Effector memory CD8-positive, alpha-beta T cell (primary cell): ENCODE results near the gene KDM6A.

Source experiments
- ATAC-seq: fragments of 150-1000 bp; cut with Tn5 transposase; replicated peaks from 2 replicates; pipeline ENCODE4 v1.10.0; 2021; ENCODE audit warnings: mild to moderate bottlenecking, moderate library complexity
- DNase-seq, 3 experiments: peaks; one replicate each; pipeline ENCODE4 v3.0.0; 2021
- H3K27ac Mint-ChIP-seq, 2 donors: one replicate each; pipeline ENCODE4 v1.8.0; 2022; ENCODE audit warnings: mild to moderate bottlenecking in 2 of 2, mixed read lengths in 2 of 2, moderate library complexity in 2 of 2
- H3K27me3 Mint-ChIP-seq, 2 donors: one replicate each; pipeline ENCODE4 v1.8.0; 2022; ENCODE audit warnings: mixed read lengths in 2 of 2
- H3K36me3 Mint-ChIP-seq: one replicate; pipeline ENCODE4 v1.8.0; 2022; ENCODE audit warnings: mild to moderate bottlenecking, moderate library complexity, mixed read lengths; ENCODE audit not compliant: insufficient read depth
- H3K4me1 Mint-ChIP-seq, 2 donors: one replicate each; pipeline ENCODE4 v1.8.0; 2022; ENCODE audit warnings: low read depth in 2 of 2, mixed read lengths in 2 of 2
- H3K4me3 Mint-ChIP-seq, 2 donors: one replicate each; pipeline ENCODE4 v1.8.0; 2022; ENCODE audit warnings: mild to moderate bottlenecking in 2 of 2, mixed read lengths in 2 of 2, moderate library complexity in 2 of 2
- H3K9me3 Mint-ChIP-seq, 2 donors: one replicate each; pipeline ENCODE4 v1.8.0; 2022; ENCODE audit warnings: mixed read lengths in 2 of 2

The KDM6A gene

DNA sequence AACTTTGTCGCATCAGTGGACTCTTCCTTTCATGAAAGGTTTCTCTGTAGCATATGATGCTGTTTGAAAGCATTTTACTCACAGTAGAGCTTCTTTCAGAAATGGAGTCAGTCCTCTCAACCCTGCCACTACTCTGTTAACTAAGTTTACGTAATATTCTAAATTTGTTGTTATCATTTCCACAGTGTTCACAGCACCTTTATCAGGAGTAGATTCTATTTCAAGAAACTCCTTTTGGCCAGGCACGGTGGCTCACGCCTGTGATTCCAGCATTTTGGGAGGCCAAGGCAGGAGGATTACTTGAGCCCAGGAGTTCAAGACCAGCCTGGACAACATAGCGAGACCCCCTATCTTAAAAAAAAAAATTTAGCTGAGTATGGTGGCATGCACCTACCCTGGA is 90.0 kb downstream of the KDM6A start:
- no peak overlapping the region for H3K4me3 Mint-ChIP-seq
- peak overlapping the region in 1 of 2 donors; percentile 88 for H3K27ac Mint-ChIP-seq
- no peaks in the 10 kb centered on the region for H3K9me3 Mint-ChIP-seq
- no peak for DNase-seq
- H3K27me3 Mint-ChIP-seq: no peaks in the 10 kb centered on the region
- ATAC-seq: no peak
- H3K4me1 Mint-ChIP-seq: peaks cover 34 to 54% of the 10 kb centered on the region in 2 donors
- peaks cover 30% of the 10 kb centered on the region for H3K36me3 Mint-ChIP-seq

- Mint-ChIP-seq H3K9me3 (no peaks in the 10 kb centered on the region), H3K36me3 (peaks cover 25% of the 10 kb centered on the region), H3K27ac (peak overlapping the region; percentile 5 to 52), H3K4me3 (peak overlapping the region in 1 of 2 donors; percentile 61), H3K4me1 (peaks cover 28 to 43% of the 10 kb centered on the region in 2 donors), H3K27me3 (no peaks in the 10 kb centered on the region)
- DNase-seq (no peak), ATAC-seq (no peak)
These were observed 94.2 kb downstream of the KDM6A start for GRCh38 chrX:44967221-44967620.

DNA sequence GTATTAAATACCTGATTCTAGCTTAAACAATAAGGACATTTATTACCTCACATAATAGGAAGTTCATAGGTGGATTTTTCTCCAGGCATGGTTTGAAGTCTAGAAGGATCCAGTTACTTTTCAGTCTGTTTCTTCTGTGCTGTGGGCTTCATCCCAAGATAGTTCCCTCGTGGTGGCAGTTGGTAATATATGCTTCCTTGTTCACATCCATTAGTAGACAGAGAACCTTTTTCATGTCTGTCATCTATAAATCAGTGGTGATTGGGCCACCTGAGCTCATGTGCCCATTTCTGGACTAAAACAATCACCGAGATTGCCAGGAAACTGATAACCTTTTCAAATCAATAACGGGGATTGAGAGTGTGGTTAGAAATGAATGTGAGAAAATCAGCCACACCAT is 97.7 kb downstream of the KDM6A start:
- no peak for ATAC-seq
- Mint-ChIP-seq H3K36me3 (peaks cover 12% of the 10 kb centered on the region), H3K4me3 (no peak overlapping the region), H3K27me3 (no peaks in the 10 kb centered on the region), H3K4me1 (peaks cover 27 to 48% of the 10 kb centered on the region in 2 donors), H3K9me3 (no peaks in the 10 kb centered on the region), H3K27ac (peak overlapping the region in 1 of 2 donors; percentile 22)
- DNase-seq: no peak

GRCh38 chrX:44971674-44972073 is 98.7 kb downstream of the KDM6A start:
- Mint-ChIP-seq H3K4me3 (no peak overlapping the region), H3K27ac (no peak overlapping the region), H3K27me3 (no peaks in the 10 kb centered on the region), H3K4me1 (peaks cover 24 to 46% of the 10 kb centered on the region in 2 donors), H3K36me3 (peaks cover 12% of the 10 kb centered on the region), H3K9me3 (no peaks in the 10 kb centered on the region)
- ATAC-seq (no peak), DNase-seq (no peak)

GRCh38 chrX:44972132-44972531 is 99.1 kb downstream of the KDM6A start:
- H3K27me3 Mint-ChIP-seq: no peaks in the 10 kb centered on the region
- no peak overlapping the region for H3K27ac Mint-ChIP-seq
- no peak overlapping the region for H3K4me3 Mint-ChIP-seq
- ATAC-seq (no peak), DNase-seq (no peak)
- H3K36me3 Mint-ChIP-seq: peaks cover 8% of the 10 kb centered on the region
- H3K4me1 Mint-ChIP-seq: peaks cover 21 to 43% of the 10 kb centered on the region in 2 donors
- no peaks in the 10 kb centered on the region for H3K9me3 Mint-ChIP-seq

GRCh38 chrX:44973420-44973932 is 100.5 kb downstream of the KDM6A start:
- Mint-ChIP-seq H3K27me3 (no peaks in the 10 kb centered on the region), H3K27ac (no peak overlapping the region), H3K9me3 (no peaks in the 10 kb centered on the region), H3K4me3 (peak overlapping the region in 1 of 2 donors; percentile 35), H3K36me3 (peaks cover 5% of the 10 kb centered on the region), H3K4me1 (peaks cover 18 to 38% of the 10 kb centered on the region in 2 donors)
- DNase-seq (no peak), ATAC-seq (no peak)

- Mint-ChIP-seq H3K4me3 (no peak overlapping the region), H3K9me3 (no peaks in the 10 kb centered on the region), H3K27ac (peak overlapping the region in 1 of 2 donors; percentile 15), H3K27me3 (no peaks in the 10 kb centered on the region), H3K36me3 (peaks cover 5% of the 10 kb centered on the region), H3K4me1 (peaks cover 19 to 46% of the 10 kb centered on the region in 2 donors)
- DNase-seq (no peak), ATAC-seq (no peak)
These were observed 101.5 kb downstream of the KDM6A start for GRCh38 chrX:44974451-44974850.

- DNase-seq (no peak), ATAC-seq (no peak)
- Mint-ChIP-seq H3K27ac (no peak overlapping the region), H3K27me3 (no peaks in the 10 kb centered on the region), H3K9me3 (no peaks in the 10 kb centered on the region), H3K36me3 (peaks cover 5% of the 10 kb centered on the region), H3K4me1 (peaks cover 17 to 39% of the 10 kb centered on the region in 2 donors), H3K4me3 (no peak overlapping the region)
These were observed 102.8 kb downstream of the KDM6A start for GRCh38 chrX:44975666-44976263.

DNA sequence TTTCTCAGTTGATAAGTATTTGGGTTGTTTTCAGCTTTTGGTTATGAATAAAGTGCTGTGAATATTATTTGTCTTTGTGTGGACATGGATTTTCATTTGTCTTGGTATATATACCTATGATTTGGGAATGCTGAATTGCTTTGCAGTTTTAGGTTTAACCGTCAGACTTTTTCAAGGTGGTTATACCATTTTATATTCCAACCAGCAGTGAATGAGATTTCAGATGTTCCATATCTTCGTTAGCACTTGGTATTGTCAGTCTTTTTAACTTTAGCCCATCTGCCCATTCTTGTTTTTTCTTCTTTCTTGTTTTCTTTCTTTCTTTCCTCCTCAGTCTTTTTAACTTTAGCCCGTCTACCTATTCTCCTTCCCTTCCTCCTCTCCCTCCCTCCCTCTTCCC is 106.0 kb downstream of the KDM6A start:
- DNase-seq: no peak
- Mint-ChIP-seq H3K36me3 (no peaks in the 10 kb centered on the region), H3K9me3 (no peaks in the 10 kb centered on the region), H3K27ac (no peak overlapping the region), H3K27me3 (no peaks in the 10 kb centered on the region), H3K4me3 (no peak overlapping the region), H3K4me1 (peaks cover 17 to 25% of the 10 kb centered on the region in 2 donors)
- no peak for ATAC-seq

DNA sequence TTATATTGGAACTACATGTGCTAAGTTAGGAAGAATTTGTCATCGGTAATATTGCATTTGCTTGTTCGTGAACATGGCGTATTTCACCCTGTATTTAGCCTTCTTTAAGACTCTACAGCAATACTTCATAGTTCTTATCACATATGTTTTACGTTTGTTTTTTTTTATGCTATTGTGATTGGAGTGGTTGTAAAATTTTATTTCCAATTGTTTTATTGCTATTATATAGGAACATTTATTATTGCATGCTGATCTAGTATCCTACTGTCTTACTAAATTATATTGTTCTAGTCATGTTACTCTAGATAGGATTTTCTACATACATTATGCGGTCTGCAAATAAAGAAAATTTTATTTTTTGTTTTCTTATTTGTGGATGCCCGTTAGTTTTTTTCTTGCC is 107.4 kb downstream of the KDM6A start:
- H3K27ac Mint-ChIP-seq: no peak overlapping the region
- H3K4me3 Mint-ChIP-seq: no peak overlapping the region
- no peaks in the 10 kb centered on the region for H3K9me3 Mint-ChIP-seq
- no peaks in the 10 kb centered on the region for H3K36me3 Mint-ChIP-seq
- no peaks in the 10 kb centered on the region for H3K27me3 Mint-ChIP-seq
- ATAC-seq: no peak
- DNase-seq: no peak
- peaks cover 8 to 14% of the 10 kb centered on the region in 2 donors for H3K4me1 Mint-ChIP-seq

DNA sequence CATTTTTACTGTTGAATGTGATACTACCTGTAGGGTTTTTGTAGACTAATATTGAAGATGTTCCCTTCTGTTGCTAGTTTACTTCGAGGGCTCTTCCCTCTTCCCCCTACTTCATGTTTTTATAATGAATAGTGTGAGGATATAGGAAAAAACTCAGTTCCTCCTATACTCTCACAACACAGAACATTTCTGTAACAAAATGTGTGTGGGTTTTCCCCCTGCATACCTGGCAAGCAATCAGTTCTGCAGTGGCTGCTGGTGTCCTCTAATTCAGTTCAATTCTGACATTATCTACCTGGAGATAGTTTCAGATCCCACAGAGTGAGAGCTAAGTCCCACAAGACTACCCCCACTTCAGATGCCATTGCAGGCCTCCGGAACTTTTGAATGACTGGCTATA is 107.9 kb downstream of the KDM6A start:
- H3K9me3 Mint-ChIP-seq: no peaks in the 10 kb centered on the region
- no peaks in the 10 kb centered on the region for H3K27me3 Mint-ChIP-seq
- no peak overlapping the region for H3K27ac Mint-ChIP-seq
- DNase-seq (no peak), ATAC-seq (no peak)
- peaks cover 8 to 13% of the 10 kb centered on the region in 2 donors for H3K4me1 Mint-ChIP-seq
- H3K36me3 Mint-ChIP-seq: no peaks in the 10 kb centered on the region
- H3K4me3 Mint-ChIP-seq: no peak overlapping the region

DNA sequence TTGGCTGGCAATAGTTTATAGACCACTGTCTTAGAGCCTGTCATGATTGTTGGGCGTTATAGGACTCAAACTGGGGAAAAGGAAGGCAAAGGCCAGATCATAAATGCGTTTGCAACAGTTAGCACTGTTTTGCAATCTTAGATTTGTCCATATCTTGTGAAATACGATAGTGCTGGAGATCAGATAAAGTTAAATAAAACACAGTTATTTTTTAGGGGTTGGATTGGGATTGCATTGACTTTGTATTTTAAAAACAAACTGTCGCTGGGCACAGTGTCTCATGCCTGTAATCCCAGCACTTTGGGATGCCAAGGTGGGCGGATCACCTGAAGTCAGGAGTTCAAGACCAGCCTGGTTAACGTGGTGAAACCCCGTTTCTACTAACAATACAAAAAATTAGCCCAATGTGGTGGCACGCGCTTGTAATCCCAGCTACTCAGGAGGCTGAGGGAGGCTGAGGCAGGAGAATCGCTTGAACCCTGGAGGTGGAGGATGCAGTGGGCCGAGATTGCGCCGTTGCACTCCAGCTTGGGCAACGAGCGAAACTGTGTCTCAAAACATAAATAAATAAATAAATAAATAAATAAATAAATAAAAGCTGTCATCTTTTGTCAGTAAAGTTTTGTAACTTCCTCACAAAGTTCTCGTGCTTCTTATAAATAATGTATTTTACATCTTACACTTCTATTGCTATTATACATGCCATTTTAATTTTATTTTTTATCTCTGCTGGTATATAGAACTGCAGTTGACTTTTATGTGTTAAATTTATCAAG is 117.2 kb downstream of the KDM6A start:
- H3K36me3 Mint-ChIP-seq: peaks cover 20% of the 10 kb centered on the region
- no peaks in the 10 kb centered on the region for H3K27me3 Mint-ChIP-seq
- DNase-seq (no peak), ATAC-seq (no peak)
- H3K4me3 Mint-ChIP-seq: no peak overlapping the region
- peaks cover 19 to 31% of the 10 kb centered on the region in 2 donors for H3K4me1 Mint-ChIP-seq
- H3K9me3 Mint-ChIP-seq: no peaks in the 10 kb centered on the region
- no peak overlapping the region for H3K27ac Mint-ChIP-seq

DNA sequence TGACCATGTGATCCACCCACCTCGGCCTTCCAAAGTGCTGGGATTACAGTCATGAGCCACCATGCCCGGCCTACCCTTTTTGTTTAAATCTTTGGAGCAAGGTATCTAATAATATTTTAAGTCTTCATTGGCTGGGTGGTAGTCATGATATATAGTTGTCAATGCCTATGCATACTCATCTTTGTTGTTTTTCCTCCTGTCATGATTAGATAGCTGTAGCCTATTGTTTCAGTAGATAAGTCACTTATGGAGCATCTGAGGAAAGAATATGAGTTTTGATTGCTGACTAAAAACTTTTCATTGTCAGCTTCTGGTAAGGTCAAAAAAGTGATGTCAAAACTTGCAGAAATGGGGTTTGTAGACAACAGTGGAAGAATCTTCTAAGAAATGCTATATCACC is 119.8 kb downstream of the KDM6A start:
- Mint-ChIP-seq H3K27ac (no peak overlapping the region), H3K27me3 (no peaks in the 10 kb centered on the region), H3K4me3 (no peak overlapping the region), H3K9me3 (no peaks in the 10 kb centered on the region), H3K4me1 (peaks cover 26 to 28% of the 10 kb centered on the region in 2 donors), H3K36me3 (peaks cover 28% of the 10 kb centered on the region)
- ATAC-seq (no peak), DNase-seq (no peak)

- Mint-ChIP-seq H3K4me3 (no peak overlapping the region), H3K9me3 (no peaks in the 10 kb centered on the region)
These were observed 123.3 kb downstream of the KDM6A start for GRCh38 chrX:44996277-44996676.

More at GRCh38 chrX:44996277-44996676, 123.3 kb downstream of the KDM6A start:
- Mint-ChIP-seq H3K27ac (no peak overlapping the region), H3K27me3 (no peaks in the 10 kb centered on the region), H3K36me3 (peaks cover 24% of the 10 kb centered on the region), H3K4me1 (peaks cover 30 to 46% of the 10 kb centered on the region in 2 donors)
- DNase-seq (no peak), ATAC-seq (no peak)
